ENCODE measurements around the gene CELF3.
A peak's percentile ranks its signal among the peaks of the same experiment; 100 is the strongest.

GRCh38 chr1:151716771-151717631 is at the start of gene CELF3:
- TF ChIP-seq, protein P1, sequence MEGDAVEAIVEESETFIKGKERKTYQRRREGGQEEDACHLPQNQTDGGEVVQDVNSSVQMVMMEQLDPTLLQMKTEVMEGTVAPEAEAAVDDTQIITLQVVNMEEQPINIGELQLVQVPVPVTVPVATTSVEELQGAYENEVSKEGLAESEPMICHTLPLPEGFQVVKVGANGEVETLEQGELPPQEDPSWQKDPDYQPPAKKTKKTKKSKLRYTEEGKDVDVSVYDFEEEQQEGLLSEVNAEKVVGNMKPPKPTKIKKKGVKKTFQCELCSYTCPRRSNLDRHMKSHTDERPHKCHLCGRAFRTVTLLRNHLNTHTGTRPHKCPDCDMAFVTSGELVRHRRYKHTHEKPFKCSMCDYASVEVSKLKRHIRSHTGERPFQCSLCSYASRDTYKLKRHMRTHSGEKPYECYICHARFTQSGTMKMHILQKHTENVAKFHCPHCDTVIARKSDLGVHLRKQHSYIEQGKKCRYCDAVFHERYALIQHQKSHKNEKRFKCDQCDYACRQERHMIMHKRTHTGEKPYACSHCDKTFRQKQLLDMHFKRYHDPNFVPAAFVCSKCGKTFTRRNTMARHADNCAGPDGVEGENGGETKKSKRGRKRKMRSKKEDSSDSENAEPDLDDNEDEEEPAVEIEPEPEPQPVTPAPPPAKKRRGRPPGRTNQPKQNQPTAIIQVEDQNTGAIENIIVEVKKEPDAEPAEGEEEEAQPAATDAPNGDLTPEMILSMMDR (conservative IDR thresholded peaks at IDR 0.05; ENCODE audit: low read depth in 2 of 2), result no peak
- TF ChIP-seq POLR2AphosphoS5 (IDR thresholded peaks at IDR 0.05; ENCODE audit: low read depth), result no peak
- TF ChIP-seq, protein P2, sequence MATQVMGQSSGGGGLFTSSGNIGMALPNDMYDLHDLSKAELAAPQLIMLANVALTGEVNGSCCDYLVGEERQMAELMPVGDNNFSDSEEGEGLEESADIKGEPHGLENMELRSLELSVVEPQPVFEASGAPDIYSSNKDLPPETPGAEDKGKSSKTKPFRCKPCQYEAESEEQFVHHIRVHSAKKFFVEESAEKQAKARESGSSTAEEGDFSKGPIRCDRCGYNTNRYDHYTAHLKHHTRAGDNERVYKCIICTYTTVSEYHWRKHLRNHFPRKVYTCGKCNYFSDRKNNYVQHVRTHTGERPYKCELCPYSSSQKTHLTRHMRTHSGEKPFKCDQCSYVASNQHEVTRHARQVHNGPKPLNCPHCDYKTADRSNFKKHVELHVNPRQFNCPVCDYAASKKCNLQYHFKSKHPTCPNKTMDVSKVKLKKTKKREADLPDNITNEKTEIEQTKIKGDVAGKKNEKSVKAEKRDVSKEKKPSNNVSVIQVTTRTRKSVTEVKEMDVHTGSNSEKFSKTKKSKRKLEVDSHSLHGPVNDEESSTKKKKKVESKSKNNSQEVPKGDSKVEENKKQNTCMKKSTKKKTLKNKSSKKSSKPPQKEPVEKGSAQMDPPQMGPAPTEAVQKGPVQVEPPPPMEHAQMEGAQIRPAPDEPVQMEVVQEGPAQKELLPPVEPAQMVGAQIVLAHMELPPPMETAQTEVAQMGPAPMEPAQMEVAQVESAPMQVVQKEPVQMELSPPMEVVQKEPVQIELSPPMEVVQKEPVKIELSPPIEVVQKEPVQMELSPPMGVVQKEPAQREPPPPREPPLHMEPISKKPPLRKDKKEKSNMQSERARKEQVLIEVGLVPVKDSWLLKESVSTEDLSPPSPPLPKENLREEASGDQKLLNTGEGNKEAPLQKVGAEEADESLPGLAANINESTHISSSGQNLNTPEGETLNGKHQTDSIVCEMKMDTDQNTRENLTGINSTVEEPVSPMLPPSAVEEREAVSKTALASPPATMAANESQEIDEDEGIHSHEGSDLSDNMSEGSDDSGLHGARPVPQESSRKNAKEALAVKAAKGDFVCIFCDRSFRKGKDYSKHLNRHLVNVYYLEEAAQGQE (IDR thresholded peaks at IDR 0.05; ENCODE audit: unreplicated experiment), result peak; percentile 87
- TF ChIP-seq CREB1 (CRISPR knock-in tag; IDR thresholded peaks at IDR 0.05; ENCODE audit: low read depth), result peak; percentile 62
- no peak for TF ChIP-seq EZH2 (IDR thresholded peaks at IDR 0.05; ENCODE audit: low read depth, unreplicated experiment)
- TF ChIP-seq ETS1 (IDR thresholded peaks at IDR 0.05), result no peak
- TF ChIP-seq EZH2phosphoT487 (IDR thresholded peaks at IDR 0.05; ENCODE audit: unreplicated experiment), result no peak
- TF ChIP-seq JUNB (IDR thresholded peaks at IDR 0.05; ENCODE audit: unreplicated experiment), result peak; percentile 97
- TF ChIP-seq ZNF331 (CRISPR knock-in tag; IDR thresholded peaks at IDR 0.05; ENCODE audit: low read depth), result no peak
- no peak for TF ChIP-seq ZNF114 (CRISPR knock-in tag; IDR thresholded peaks at IDR 0.05)
